Head of caudate nucleus (tissue), 42 donors: ENCODE results near the gene ZDHHC3.

Source experiments
- DNase-seq, 42 donors: peaks; one replicate each; pipeline versions ENCODE4 v3.0.0 to v3.0.0-alpha.2; 2020 to 2021; ENCODE audit warnings: mixed read lengths in 7 of 42
- intact Hi-C: fragments of 100-400 bp; cut with DNase I; formaldehyde crosslinking; loops from one replicate; pipeline ENCODE4 v1.15.0; 2022

ZDHHC3 gene

GRCh38 chr3:44875596-44875995 lies 100.4 kb downstream of the ZDHHC3 start:
- DNase-seq: no peak
- intact Hi-C loops: no loop called here
